Subcutaneous abdominal adipose tissue (tissue), 5 donors: ENCODE measurements around the gene FFAR2.
"Not testable (repeated sequence)": the region's sequence is repeated elsewhere in the genome, so short reads cannot be mapped to it uniquely, and the experiment has no call there.

Experiments used
- H3K27ac ChIP-seq: one replicate; pipeline ENCODE4 v1.7.0; 2013; ENCODE audit warnings: low read depth, mild to moderate bottlenecking, inconsistent platforms, low read length, moderate library complexity
- H3K27me3 ChIP-seq, 5 donors: one replicate each; pipeline ENCODE4 v1.7.0; 2013; ENCODE audit warnings: low read length in 5 of 5, inconsistent platforms in 1 of 5; ENCODE audit not compliant: control insufficient read depth in 5 of 5, insufficient read depth in 4 of 5
- H3K36me3 ChIP-seq, 5 donors: one replicate each; pipeline ENCODE4 v1.7.0; 2013; ENCODE audit warnings: low read length in 5 of 5; ENCODE audit not compliant: control insufficient read depth in 5 of 5, insufficient read depth in 5 of 5
- H3K4me1 ChIP-seq, 5 donors: one replicate each; pipeline ENCODE4 v1.7.0; 2013; ENCODE audit warnings: low read length in 5 of 5, mild to moderate bottlenecking in 3 of 5, moderate library complexity in 1 of 5; ENCODE audit not compliant: control insufficient read depth in 5 of 5, insufficient read depth in 5 of 5
- H3K4me3 ChIP-seq, 5 donors: one replicate each; pipeline ENCODE4 v1.7.0; 2013; ENCODE audit warnings: low read length in 5 of 5, low read depth in 1 of 5
- H3K9ac ChIP-seq, 5 donors: one replicate each; pipeline ENCODE4 v1.7.0; 2013; ENCODE audit warnings: low read length in 5 of 5, mild to moderate bottlenecking in 4 of 5, moderate library complexity in 3 of 5
- H3K9me3 ChIP-seq, 5 donors: one replicate each; pipeline ENCODE4 v1.7.0; 2013; ENCODE audit warnings: low read length in 5 of 5; ENCODE audit not compliant: control insufficient read depth in 5 of 5
- donor health status: healthy.
- donor health status: healthy.
- donor health status: healthy.
- donor health status: healthy.
- donor health status: healthy.

Gene FFAR2

DNA sequence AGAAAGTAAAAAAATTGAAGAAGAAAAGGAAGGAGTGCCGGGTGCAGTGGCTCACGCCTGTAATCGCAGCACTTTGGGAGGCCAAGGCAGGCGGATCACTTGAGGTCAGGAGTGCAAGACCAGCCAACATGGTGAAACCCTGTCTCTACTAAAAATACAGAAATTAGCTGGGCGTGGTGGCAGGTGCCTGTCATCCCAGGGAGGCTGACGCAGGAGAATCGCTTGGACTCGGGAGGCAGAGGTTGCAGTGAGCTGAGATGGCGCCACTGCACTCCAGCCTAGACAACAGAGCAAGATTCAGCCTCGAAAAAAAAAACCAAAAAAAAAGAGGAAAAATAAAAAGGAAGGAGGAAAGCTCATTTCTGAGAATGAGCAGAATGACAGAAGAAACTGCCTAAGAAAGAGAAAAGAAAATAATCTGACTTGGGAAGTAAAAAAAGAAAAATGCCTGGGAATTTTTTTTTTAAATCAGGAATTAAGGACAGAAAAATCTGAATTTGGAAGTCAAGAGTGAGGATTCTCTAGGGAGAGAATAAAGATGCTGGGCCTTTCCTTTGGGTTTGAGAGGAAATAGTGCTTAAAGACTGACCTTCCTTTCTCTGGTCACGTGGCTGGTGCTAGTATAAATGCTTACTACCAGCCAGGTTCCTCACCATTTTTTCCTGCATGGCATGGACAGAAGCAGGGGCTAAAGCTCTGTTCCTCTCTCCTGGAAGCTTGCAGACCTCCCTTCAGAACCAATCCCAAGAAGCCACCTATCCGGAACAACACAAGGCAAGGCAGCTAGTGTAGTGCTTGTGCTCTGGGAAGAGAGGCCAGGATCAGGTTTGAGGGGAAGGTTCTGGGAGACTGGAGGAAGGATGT lies at the start of gene FFAR2:
Gene FFAR2, plus strand, starts transcription at position 652 of the 864 bp plus-strand sequence. CDS start 1,458 bp downstream, outside the sequence.
- Histone ChIP-seq H3K4me3 (peak within 1 kb of the TSS in 4 of 5 donors; percentile 11 to 40 (median 28)), H3K9ac (peak within 1 kb of the TSS in 2 of 5 donors; percentile 30 to 35), H3K27me3 (peaks cover 0 to 3% (median 0%) of the 10 kb centered on the region in 5 donors), H3K36me3 (no peaks in the 10 kb centered on the region), H3K4me1 (peaks cover 7 to 46% (median 31%) of the 10 kb centered on the region in 5 donors), H3K27ac (peak within 1 kb of the TSS; percentile 10), H3K9me3 (no peaks in the 10 kb centered on the region)

DNA sequence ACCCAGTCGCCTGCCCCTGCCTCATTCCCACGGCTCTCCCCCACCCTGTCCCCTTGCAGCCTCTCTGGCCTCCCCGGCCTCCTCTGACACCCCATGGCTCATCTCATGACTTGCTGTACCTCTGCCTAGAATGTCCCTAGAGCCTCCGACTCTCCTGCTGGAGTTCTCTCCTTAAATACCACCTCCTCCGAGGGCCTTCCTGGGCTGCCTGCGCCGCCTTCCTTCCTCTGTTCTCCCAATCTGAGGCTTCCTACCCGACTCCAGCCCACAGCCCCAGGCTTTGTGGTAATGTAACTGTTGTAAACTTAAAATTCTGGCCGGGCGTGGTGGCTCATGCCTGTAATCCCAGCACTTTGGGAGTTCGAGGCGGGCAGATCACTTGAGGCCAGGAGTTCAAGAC lies 49.5 kb upstream of the FFAR2 start:
- Histone ChIP-seq H3K27me3 (no peaks in the 10 kb centered on the region), H3K27ac (no peak overlapping the region), H3K4me1 (peaks cover 1 to 14% (median 10%) of the 10 kb centered on the region in 5 donors), H3K4me3 (no peak overlapping the region), H3K9ac (no peak overlapping the region), H3K9me3 (no peaks in the 10 kb centered on the region), H3K36me3 (no peaks in the 10 kb centered on the region)

DNA sequence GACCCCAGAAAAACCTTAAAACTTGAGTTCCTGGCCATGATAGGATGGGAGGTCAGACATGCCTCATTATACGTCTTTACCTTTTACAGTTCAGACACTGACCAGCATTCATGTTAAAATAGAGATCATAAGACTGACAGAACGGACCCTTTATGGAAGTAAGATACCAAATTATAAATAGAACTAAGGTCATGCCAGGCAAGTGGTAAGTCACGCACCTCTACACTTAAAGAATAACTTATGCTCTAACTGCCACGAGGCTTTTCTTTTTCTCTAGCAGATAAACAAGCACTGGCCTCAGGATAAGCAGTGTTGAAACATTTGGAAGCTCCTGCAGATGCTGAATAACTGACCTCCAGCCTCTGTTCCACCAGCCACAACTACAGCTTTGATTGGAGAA lies 48.8 kb upstream of the FFAR2 start:
- Histone ChIP-seq H3K4me1 (peaks cover 1 to 15% (median 10%) of the 10 kb centered on the region in 5 donors), H3K27ac (no peak overlapping the region), H3K4me3 (no peak overlapping the region), H3K9ac (no peak overlapping the region), H3K9me3 (no peaks in the 10 kb centered on the region), H3K27me3 (no peaks in the 10 kb centered on the region), H3K36me3 (no peaks in the 10 kb centered on the region)

GRCh38 chr19:35399948-35400772 lies 47.9 kb upstream of the FFAR2 start:
- no peaks in the 10 kb centered on the region for H3K27me3 ChIP-seq
- H3K36me3 ChIP-seq: no peaks in the 10 kb centered on the region

GRCh38 chr19:35400773-35401100 lies 47.3 kb upstream of the FFAR2 start:
- H3K27ac ChIP-seq: no peak overlapping the region
- no peak overlapping the region for H3K9ac ChIP-seq
- H3K27me3 ChIP-seq: no peaks in the 10 kb centered on the region
- peaks cover 1 to 15% (median 10%) of the 10 kb centered on the region in 5 donors for H3K4me1 ChIP-seq
- no peak overlapping the region for H3K4me3 ChIP-seq
- no peaks in the 10 kb centered on the region for H3K36me3 ChIP-seq
- no peaks in the 10 kb centered on the region for H3K9me3 ChIP-seq

More at GRCh38 chr19:35399948-35400772, 47.9 kb upstream of the FFAR2 start:
- Histone ChIP-seq H3K4me1 (peaks cover 1 to 15% (median 12%) of the 10 kb centered on the region in 5 donors), H3K27ac (no peak overlapping the region), H3K9me3 (no peaks in the 10 kb centered on the region), H3K9ac (no peak overlapping the region), H3K4me3 (no peak overlapping the region)

GRCh38 chr19:35401416-35401815 lies 46.6 kb upstream of the FFAR2 start:
- H3K9ac ChIP-seq, H3K9me3 ChIP-seq, H3K27me3 ChIP-seq, H3K4me3 ChIP-seq, H3K27ac ChIP-seq, H3K36me3 ChIP-seq: not testable (repeated sequence)
- peaks cover 1 to 15% (median 7%) of the 10 kb centered on the region in 5 donors for H3K4me1 ChIP-seq

GRCh38 chr19:35403116-35403760 lies 44.8 kb upstream of the FFAR2 start:
- Histone ChIP-seq H3K27ac (no peak overlapping the region), H3K4me3 (no peak overlapping the region), H3K4me1 (peaks cover 1 to 15% (median 7%) of the 10 kb centered on the region in 5 donors), H3K9ac (no peak overlapping the region), H3K36me3 (no peaks in the 10 kb centered on the region), H3K9me3 (no peaks in the 10 kb centered on the region), H3K27me3 (no peaks in the 10 kb centered on the region)

GRCh38 chr19:35404879-35405622 lies 43.0 kb upstream of the FFAR2 start:
- Histone ChIP-seq H3K9ac (no peak overlapping the region), H3K4me1 (peaks cover 1 to 15% (median 7%) of the 10 kb centered on the region in 5 donors), H3K27me3 (no peaks in the 10 kb centered on the region), H3K9me3 (no peaks in the 10 kb centered on the region), H3K27ac (no peak overlapping the region), H3K36me3 (no peaks in the 10 kb centered on the region), H3K4me3 (no peak overlapping the region)

DNA sequence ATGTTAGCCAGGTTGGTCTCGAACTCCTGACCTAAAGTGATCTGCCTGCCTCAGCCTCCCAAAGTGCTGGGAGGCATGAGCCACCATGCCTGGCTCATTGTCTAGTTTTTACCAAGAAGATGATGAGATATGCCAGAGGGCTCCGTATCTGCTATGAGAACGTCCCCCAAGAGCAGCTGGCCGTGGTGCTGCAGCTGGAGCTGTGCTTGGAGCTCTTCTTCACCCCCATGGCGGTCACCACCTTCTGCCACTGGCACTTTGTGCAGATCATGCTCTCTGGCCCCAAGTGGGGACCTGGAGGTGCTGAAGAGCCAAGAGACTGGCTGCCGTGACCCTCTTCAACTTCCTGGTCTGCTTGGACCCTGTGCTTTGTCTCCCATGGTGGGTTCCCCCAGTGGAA lies 40.4 kb upstream of the FFAR2 start:
- H3K9ac ChIP-seq: no peak overlapping the region
- H3K9me3 ChIP-seq: no peaks in the 10 kb centered on the region
- H3K27ac ChIP-seq: no peak overlapping the region
- no peaks in the 10 kb centered on the region for H3K27me3 ChIP-seq
- H3K4me3 ChIP-seq: no peak overlapping the region
- no peaks in the 10 kb centered on the region for H3K36me3 ChIP-seq
- peaks cover 1 to 12% (median 7%) of the 10 kb centered on the region in 5 donors for H3K4me1 ChIP-seq
